Endometrium (tissue), 2 donors: ENCODE results near the gene HLA-G.

Experiments
- FAIRE-seq: peaks from 2 replicates; lab custom pipeline; 2012; peaks lifted over from hg19 to GRCh38; lab: Jason Lieb, UNC
- donor health status: control.
- donor health status: control.

The HLA-G gene

DNA sequence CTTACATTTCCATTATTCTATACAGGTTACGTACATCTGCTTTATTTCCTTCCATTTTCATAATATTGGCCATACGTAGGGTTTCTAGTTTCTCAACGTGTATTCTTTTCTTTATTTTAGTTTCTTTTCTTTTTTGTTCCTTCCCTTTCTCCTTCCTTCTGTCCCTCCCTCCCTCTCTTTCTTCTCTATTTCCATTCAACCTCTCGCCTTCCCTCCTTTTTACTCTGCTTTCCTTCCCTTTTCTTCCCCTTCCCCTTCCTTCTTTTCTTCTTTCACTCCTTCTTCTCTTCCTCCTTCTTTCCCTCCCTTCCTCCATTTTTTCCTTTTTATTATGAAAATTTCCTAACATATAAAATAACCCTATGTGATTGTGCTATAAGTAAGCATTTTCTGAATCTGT lies 8.7 kb upstream of the HLA-G start:
- no peak for FAIRE-seq

DNA sequence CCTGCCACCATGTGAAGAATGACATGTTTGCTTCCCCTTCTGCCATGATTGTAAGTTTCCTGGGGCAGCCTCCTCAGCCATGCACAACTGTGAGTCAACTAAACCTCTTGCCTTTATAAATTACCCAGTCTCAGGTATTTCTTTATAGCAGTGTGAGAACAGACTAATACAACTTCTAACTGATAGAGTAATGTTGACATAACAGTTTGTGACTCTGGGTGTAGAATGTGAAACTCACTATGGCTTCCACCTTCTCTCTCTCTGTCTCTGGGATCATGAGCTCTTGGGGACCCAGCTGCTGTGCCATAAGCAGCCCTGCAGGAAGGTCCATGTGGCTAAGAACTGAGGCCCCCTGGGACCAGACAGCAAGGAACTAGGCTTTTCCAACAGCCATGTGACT lies 3.5 kb upstream of the HLA-G start:
- no peak for FAIRE-seq

DNA sequence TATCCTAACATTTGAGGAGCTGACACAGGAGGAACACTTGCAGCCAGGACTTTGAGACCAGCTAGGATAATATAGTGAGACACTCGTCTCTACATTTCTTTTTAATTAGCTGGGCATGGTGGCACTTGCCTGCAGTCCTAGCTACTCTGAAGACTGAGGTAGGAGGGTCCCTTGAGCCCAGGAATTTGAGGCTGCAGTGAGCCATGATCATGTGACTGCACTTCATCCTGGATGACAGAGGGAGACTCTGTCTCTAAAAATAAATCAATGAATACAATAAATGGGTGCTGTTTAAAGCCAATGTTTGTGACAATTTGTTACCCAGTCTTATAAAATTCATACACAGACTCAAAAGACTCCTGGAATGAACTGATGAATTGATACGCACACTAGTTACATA lies 1.8 kb upstream of the HLA-G start:
- FAIRE-seq = no peak

DNA sequence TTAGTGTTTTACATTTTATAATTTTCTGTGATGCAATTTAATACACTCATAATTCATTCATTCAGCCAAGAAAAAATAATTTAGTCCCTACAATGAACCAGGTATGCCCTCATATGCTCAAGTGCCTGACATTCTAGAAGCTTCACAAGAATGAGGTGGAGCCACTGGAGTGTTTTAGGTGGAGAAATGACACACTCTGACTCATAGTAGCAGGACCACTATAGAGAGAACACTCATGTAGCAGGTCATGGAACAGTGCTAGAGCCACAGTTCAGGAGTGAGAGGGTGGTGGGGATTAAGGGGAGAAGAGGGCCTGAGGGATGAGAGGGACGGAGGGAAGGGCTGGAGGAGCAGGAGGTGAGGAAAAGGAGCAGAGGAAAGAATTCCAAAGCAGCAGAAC lies 1.4 kb upstream of the HLA-G start:
- no peak for FAIRE-seq

DNA sequence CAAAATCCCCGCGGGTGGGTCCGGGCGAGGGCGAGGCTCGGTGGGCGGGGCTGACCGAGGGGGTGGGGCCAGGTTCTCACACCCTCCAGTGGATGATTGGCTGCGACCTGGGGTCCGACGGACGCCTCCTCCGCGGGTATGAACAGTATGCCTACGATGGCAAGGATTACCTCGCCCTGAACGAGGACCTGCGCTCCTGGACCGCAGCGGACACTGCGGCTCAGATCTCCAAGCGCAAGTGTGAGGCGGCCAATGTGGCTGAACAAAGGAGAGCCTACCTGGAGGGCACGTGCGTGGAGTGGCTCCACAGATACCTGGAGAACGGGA lies 809 bp downstream of the HLA-G start:
- FAIRE-seq = no peak

DNA sequence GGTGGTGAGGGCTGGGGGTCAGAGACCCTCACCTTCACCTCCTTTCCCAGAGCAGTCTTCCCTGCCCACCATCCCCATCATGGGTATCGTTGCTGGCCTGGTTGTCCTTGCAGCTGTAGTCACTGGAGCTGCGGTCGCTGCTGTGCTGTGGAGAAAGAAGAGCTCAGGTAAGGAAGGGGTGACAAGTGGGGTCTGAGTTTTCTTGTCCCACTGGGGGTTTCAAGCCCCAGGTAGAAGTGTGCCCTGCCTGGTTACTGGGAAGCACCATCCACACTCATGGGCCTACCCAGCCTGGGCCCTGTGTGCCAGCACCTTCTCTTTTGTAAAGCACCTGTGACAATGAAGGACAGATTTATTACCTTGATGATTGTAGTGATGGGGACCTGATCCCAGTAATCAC lies 2.1 kb downstream of the HLA-G start:
- FAIRE-seq = no peak

DNA sequence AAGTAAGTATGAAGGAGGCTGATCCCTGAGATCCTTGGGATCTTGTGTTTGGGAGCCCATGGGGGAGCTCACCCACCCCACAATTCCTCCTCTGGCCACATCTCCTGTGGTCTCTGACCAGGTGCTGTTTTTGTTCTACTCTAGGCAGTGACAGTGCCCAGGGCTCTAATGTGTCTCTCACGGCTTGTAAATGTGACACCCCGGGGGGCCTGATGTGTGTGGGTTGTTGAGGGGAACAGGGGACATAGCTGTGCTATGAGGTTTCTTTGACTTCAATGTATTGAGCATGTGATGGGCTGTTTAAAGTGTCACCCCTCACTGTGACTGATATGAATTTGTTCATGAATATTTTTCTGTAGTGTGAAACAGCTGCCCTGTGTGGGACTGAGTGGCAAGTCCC lies 2.8 kb downstream of the HLA-G start:
- no peak for FAIRE-seq

DNA sequence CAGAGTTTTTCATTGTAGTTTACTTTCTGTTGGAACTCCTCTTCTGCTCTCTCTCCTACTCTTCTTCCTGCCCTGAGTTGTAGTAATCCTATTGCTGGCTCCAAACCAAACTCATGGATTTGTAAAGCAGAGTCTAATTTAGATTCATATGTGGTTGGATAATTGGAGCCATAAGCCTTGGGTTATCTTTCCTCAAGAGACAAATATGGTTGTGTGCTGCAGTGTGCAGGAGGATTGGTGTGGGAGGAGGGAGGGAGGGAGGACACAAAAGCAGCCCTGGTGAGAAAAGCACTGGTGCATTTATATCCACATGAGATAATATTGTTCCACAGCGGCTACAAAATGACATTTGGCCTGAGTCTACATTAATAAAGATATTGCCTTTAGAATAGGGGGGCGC lies 4.2 kb downstream of the HLA-G start:
- no peak for FAIRE-seq

DNA sequence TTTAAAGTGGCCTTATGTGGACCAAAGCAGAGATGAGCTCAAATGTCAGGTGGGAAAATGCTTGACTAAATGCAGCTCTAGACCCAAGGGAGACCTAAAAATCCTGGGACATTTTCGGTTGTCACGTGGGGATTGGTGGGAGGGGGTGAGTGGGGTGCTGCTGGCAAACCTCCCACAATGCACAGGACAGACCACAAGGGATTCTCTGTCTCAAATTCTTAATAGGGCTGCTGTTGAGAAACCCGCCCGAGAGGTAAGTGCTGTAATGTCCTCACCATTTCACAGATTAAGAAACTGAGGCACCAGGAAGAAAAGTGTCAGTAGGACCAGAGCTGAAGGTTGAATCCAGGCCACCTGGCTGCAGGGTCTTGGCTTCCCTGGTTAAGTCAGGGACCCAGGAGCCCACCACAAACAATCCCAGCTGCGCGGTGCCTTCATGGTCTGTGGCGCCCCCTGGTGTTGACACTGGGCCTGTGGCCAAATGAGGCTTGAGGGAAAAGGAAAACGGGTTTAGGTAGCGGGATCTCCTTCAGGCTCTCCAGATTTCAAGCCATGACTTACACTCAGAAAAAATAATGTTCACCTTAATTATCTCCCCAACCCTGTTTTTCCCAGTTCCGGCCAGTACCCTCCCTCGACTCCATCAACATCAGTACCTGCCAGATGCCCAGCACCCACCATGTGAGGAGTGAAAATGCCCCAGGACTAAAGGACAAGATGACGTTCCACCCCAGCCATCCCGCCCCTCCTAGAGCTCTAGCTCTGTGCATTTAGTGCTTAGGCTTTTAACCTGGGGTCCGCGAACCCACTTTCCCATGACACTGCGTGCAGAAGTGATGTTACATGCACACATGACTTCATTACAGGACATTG lies 7.2 kb downstream of the HLA-G start:
- no peak for FAIRE-seq

DNA sequence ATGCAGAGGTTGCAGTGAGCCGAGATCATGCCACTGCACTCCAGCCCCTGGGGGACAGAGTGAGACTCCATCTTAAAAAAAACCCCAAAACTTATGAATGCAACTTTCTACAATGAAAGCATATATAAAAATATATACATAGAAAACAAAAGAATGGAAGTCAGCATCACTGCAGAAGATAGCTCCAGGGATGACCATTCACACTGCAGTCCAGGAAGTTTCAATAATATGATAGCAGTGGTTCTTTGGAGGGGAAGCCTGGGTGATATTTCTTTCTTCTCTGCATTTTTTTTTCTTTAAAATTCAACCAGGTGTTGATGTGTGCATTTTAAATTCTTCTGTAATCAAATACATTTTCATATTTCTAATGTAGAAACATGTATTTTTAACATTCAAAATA lies 12.3 kb downstream of the HLA-G start:
- no peak for FAIRE-seq

DNA sequence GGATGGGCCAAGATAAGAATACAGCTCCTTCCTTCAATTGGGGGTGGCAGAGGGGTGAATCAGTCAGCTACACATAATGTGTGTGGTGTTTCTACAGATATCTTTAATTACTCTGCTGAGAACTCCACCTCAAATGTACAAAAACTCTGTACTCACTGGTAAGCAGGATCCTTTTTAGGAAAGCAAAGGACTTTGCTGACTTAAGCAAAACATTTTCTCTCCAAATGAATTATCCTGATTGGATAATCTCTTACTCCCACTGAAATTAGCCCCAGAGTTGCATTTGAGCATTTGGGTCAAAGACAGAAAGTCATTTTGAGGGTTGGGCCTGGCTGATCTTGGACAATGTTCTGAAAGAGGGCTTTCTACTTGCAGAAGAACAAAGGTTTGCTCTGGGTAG lies 13.4 kb downstream of the HLA-G start:
- FAIRE-seq = no peak

DNA sequence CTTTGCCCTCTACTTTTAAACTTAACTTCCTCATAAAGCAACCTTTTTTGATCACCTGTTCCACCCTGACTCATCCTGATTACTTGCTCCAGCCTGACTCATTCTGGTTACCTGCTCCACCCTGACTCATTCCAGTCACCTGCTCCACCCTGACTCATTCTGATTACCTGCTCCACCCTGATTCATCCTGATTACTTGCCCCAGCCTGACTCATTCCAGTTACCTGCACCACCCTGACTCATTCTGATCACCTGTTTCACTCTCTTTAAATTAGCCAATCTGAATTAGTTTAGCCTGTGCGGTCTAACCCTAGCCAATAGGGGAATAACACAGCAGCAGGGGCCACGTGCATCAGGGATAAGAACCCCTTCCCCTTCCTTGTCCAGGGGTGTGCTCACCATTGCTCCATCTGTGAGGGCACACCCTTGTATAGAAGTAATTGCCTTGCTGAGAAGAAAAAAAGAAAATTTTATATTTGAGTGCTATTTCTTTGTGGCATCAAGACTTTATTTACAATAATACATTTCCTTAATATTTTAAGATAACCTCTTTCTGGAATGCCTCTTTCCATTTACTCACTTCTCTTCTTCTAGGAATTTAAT lies 17.9 kb downstream of the HLA-G start:
- no peak for FAIRE-seq

DNA sequence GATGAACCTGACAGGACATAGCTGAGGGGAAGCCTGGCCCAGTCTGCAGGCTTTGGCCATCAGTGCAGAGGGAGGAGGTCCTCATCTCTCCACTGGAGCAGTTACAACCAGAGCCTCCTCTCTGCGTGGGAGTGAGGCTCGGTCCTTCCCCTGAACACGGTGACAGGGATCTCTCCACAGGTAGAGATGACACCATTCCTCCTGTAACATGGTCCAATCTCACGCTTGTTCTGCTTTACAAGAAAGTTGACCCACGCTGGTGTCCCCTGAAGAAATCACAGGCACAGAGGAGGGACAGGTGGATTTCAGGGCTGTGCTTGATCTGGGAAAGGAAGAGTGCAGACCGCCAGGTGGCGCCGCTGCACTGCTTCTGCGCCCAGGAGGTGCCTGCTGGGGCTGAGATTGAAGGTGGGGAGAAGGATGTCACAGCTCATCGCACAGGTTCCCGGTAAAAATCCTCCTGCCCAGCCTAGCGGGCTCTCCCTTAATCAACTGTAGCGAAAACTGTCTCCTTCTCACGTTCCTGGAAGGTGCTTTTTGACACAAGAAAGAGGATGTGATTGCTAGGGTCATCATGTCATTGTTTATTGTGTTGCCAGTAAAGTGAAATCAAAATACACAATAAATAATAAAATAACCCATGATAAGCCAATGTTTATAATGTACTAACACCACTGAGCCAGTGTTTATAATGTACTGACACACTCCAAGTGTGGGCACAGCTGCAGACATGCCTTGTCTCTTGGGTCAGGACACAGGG lies 20.4 kb downstream of the HLA-G start:
- no peak for FAIRE-seq

DNA sequence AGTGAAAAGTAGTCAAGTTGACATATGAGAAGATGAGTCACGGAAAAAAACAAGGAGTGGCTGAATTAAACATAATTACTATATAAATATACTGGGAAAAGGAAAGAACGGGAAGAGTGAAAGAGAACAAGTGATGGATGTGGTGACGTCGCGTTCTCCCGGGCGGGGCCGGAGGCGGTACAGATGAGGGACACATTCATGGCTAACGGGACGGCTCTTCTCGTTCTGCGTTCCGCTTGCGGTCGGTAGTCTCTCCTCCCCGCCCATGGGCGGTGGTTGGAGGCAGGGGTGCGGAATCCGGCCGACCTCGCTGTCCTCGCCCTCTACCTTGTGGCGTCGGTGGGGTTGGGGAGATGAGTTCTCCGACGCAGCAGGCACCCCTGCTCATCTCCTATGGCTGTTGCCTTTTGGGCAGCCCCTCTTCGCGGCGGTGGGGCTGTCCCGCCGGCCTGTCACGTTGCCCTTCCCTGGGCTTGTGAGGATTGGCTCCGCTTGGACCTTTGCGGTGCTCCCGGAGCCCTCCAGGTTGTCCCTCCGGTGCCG lies 22.5 kb downstream of the HLA-G start:
- no peak for FAIRE-seq

DNA sequence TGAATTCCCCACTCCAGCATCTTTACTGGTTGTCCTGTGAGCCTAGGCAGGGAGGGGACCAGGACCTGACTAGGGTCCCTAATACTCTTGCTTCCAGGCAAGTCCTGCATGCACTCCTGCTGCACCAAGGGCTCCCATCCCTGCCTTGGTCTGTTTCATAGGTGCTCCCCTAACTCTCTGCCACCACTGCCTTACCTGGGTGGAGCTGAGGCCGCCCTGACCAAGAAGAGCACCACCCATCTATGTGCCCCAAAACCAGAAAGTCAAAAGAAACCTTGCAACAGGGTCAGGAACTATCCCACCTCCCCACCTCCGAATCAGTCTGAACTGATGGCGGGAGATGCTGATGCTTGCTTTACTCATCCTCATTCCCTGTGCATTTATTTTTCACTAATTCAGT lies 23.6 kb downstream of the HLA-G start:
- no peak for FAIRE-seq

DNA sequence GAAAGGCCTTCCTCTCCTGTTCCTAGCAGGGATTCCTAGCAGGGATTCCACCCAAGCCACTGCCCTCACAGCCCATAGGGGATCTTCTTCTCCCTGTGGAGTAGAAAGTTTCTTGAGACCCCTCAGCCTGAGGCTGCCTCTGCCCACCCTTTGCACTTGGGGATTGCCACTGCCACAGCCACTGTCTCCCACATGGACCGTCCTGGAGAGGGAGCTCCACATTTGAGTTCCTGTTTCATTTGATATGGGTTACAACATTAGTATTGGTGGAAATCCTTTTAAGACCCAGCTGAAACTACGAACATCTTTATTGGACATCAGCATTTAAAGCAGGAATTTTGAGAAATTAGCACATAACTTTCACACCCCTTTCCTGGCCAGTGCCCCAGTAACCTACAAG lies 25.6 kb downstream of the HLA-G start:
- no peak for FAIRE-seq

DNA sequence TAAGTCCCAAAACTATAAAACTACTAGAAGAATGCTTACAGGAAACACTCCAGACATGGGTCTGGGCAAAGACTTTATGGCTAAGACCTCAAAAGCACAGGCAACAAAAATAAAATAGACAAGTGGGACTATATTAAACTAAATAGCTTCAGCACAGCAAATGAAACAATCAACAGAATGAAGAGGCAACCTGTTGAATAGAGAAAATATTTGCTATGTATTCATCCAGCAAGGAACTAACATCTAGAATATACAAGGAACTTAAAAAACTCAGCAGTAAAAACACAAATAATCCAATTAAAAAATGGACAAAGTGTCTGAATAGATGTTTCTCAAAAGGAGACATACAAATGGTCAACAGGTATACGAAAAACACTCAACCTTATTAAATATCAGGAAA lies 30.4 kb downstream of the HLA-G start:
- FAIRE-seq = no peak

DNA sequence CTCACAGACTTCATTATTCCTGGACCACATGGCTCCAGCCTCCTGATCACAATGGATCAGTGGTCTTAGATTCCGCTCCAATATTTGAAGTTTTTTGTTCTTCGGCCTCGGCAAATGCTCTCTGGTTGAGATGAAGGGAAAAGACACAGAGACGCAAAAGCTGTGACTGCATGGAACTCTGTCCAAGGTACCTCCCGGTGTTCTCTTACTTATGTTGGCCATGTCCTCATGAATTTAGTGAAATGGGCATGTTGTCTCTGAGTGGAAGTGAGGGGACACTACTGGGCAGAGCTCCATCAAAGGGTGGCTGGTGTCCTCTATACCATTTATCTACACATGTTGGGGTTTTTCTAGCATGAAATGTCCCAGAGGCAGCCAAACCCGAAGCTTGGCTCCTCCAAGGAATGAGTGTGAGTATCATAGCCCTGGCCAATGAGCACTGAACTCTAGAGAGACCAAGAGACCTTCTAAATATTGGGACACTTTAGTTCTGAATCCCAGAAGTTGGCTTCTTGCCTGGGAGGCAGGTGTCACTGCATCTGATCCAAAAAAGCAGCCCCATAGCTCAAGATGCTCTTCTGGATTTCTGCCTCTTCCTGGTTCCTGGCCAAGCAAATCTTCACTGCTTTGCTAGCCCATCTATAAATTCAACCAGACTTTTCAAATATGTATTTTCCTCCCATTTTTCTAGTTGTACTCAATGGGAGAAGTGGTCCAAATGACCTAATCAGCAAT lies 34.1 kb downstream of the HLA-G start:
- no peak for FAIRE-seq

DNA sequence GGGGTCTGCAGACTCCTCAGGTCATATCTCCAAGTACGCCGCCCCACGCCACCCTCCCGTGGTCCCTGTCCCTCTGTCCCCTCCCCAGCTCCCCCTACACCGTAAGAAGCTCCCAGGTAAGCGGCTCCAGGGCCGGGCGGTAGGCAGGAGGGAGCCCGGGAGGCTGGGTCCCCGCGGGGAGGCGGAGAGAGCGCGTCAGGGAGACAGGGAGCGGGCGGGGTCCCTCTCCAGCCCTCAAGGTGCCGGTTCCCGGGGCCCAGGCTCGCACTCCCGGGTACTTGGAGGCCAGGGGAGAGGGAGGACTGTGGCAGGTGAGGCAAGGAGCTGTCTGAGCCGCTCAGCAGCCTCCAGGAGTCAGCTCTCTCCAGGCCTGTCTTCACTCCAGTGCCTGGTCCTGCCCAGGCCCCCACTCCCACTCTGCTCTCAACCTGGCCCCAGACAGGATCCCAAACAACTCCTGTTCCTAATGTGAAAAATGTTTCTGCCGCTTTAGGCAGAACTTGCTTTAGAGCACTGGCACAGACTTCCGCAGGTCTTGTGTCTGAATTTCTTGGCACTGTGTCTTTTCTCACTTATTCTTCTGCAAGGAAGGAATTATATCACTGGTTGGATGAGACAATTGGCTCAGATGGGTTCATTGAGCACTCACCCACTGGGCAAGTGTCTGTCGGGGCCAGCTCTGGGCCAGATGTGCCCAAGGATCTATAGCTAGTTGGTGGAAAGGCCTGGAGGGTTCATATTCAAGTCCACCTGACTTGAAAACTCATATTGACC lies 36.6 kb downstream of the HLA-G start:
- FAIRE-seq = no peak

DNA sequence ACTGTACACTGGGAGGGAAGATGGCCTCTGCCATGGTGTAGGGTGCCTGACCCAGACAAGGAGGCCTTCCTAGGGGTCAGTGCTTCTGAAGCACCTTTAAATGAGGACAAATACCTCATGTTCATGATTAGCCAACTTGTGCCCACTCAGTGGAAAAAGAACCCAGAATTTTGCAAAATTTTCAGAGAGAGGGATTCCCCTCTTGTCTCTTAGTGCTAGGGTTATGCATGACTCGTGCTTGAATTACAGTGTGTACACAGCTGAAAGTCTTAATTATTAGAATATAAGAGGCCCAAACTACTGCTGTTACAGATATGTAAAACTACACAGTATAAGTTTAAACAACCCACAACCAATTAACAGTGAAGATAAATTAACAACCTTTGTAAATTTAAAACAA lies 38.0 kb downstream of the HLA-G start:
- FAIRE-seq = no peak

DNA sequence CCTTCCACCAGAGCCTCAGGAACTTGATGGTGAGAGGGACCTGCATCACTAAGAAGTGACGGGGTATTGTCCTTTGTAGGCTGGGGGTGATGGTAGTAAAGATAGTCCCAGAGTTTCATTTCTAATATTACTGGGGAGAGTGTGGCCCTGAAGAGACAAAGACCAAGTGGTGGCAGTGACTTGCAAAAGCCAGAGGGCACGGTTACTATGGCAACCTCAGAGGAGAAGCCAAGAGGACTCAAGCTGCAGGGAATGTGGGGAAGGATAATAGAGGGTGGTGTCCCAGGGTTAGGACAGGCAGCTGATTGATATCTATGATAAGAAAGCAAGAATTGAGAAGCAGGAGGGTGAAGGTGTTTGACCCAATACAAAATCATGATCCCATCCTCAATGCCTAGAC lies 42.5 kb downstream of the HLA-G start:
- no peak for FAIRE-seq

DNA sequence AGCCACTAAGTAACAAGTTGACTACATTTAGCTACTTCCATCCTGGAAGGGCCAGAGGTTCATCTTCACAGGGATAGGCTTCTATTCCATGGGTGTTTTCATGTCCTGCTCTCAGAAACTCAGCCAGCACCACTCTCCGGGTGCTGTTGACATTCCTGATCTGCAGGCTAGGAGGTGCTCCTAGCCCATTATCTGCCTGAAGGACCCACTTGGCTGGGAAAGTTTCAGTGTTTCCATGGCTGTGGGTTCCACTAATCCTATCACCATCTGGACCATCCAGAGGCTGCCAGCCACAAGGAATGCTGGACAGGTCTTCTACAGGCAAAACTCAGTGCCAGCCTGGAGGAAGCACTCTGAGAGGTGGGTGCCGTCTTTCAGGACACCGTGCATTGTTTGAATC lies 45.2 kb downstream of the HLA-G start:
- no peak for FAIRE-seq
